CD14-positive monocyte (primary cell): ENCODE results near the gene CDCP2. TPM values are rescaled to one million over a fixed set of nuclear protein-coding genes. Genes with fewer than 3 reads are reported as not detected.

Source experiments
- DNase-seq, 3 donors: peaks; one replicate each; pipeline ENCODE4 v3.0.0-alpha.2; 2011 to 2022
- H2AFZ ChIP-seq: 2 replicates; pipeline ENCODE4 v1.6.0; 2012; ENCODE audit warnings: mild to moderate bottlenecking, low read depth, low read length, inconsistent platforms; ENCODE audit not compliant: insufficient read depth, poor library complexity, severe bottlenecking
- H3K27ac ChIP-seq, 2 donors: 1 replicate in 1 of 2; 2 replicates in 1 of 2; pipeline ENCODE4 v1.5.1; 2012 to 2013; ENCODE audit warnings: low read length in 2 of 2, control low read depth in 1 of 2, inconsistent platforms in 1 of 2, low read depth in 1 of 2, mild to moderate bottlenecking in 1 of 2
- H3K27me3 ChIP-seq, 2 donors: one replicate each; pipeline versions ENCODE4 v1.6.0 to v1.6.1; 2011 to 2013; ENCODE audit warnings: low read length in 2 of 2; ENCODE audit not compliant: control insufficient read depth in 2 of 2, insufficient read depth in 2 of 2
- H3K36me3 ChIP-seq, 2 donors: replicated peaks in 1 of 2; 1 replicate in 1 of 2; 2 replicates in 1 of 2; pipeline versions ENCODE4 v1.5.1 to v1.6.1; 2012 to 2013; ENCODE audit warnings: low read length in 2 of 2, control low read depth in 1 of 2, inconsistent platforms in 1 of 2, mild to moderate bottlenecking in 1 of 2; ENCODE audit not compliant: insufficient read depth in 2 of 2, control insufficient read depth in 1 of 2
- H3K4me1 ChIP-seq, 2 donors: 1 replicate in 1 of 2; 2 replicates in 1 of 2; pipeline versions ENCODE4 v1.5.1 to v1.6.1; 2012 to 2013; ENCODE audit warnings: low read length in 2 of 2, control low read depth in 1 of 2, inconsistent platforms in 1 of 2, mild to moderate bottlenecking in 1 of 2, moderate library complexity in 1 of 2; ENCODE audit not compliant: insufficient read depth in 2 of 2, control insufficient read depth in 1 of 2
- H3K4me2 ChIP-seq: replicated peaks from 2 replicates; pipeline ENCODE3; 2012; ENCODE audit warnings: low read length, moderate library complexity, mild to moderate bottlenecking; ENCODE audit not compliant: poor library complexity, severe bottlenecking; ENCODE audit errors: extremely low read depth
- H3K4me3 ChIP-seq, 3 experiments: fragments of 200-600 bp in 1 of 3; sonication (generic) in 1 of 3; replicated peaks in 1 of 3; 1 replicate in 2 of 3; 2 replicates in 1 of 3; pipeline ENCODE4 v1.5.1; 2011 to 2013; ENCODE audit warnings: low read length in 3 of 3, mild to moderate bottlenecking in 3 of 3, control low read depth in 2 of 3, low read depth in 2 of 3, inconsistent platforms in 1 of 3, moderate library complexity in 1 of 3
- H3K79me2 ChIP-seq: 2 replicates; pipeline ENCODE4 v1.6.0; 2012; ENCODE audit warnings: mild to moderate bottlenecking, control low read depth, inconsistent platforms, low read length, moderate library complexity; ENCODE audit not compliant: insufficient read depth
- H3K9ac ChIP-seq: 2 replicates; pipeline ENCODE4 v1.6.0; 2017; ENCODE audit warnings: low read length, mild to moderate bottlenecking; ENCODE audit not compliant: insufficient read depth, poor library complexity, severe bottlenecking
- H3K9me3 ChIP-seq, 2 donors: replicated peaks in 1 of 2; 1 replicate in 1 of 2; 2 replicates in 1 of 2; pipeline versions ENCODE4 v1.5.1 to v1.6.1; 2012 to 2013; ENCODE audit warnings: low read length in 2 of 2, control low read depth in 1 of 2; ENCODE audit not compliant: control insufficient read depth in 1 of 2, insufficient read depth in 1 of 2
- H4K20me1 ChIP-seq: 2 replicates; pipeline ENCODE4 v1.6.0; 2012; ENCODE audit warnings: mild to moderate bottlenecking, low read length, control low read depth, moderate library complexity; ENCODE audit not compliant: insufficient read depth
- H3K27ac Mint-ChIP-seq, 7 donors: one replicate each; pipeline ENCODE4 v1.8.0; 2020; ENCODE audit warnings: mild to moderate bottlenecking in 7 of 7, mixed read lengths in 7 of 7, moderate library complexity in 6 of 7, inconsistent platforms in 2 of 7
- H3K27me3 Mint-ChIP-seq, 3 donors: one replicate each; pipeline ENCODE4 v1.8.0; 2021 to 2022; ENCODE audit warnings: low read depth in 3 of 3, mild to moderate bottlenecking in 3 of 3, mixed read lengths in 3 of 3, moderate library complexity in 3 of 3, inconsistent platforms in 1 of 3
- H3K36me3 Mint-ChIP-seq, 2 donors: one replicate each; pipeline ENCODE4 v1.8.0; 2020; ENCODE audit warnings: mixed read lengths in 2 of 2, inconsistent platforms in 1 of 2, mild to moderate bottlenecking in 1 of 2
- H3K4me1 Mint-ChIP-seq: one replicate; pipeline ENCODE4 v1.8.0; 2020; ENCODE audit warnings: mild to moderate bottlenecking, mixed read lengths
- H3K4me3 Mint-ChIP-seq, 2 donors: one replicate each; pipeline ENCODE4 v1.8.0; 2020; ENCODE audit warnings: mild to moderate bottlenecking in 2 of 2, mixed read lengths in 2 of 2, moderate library complexity in 1 of 2
- H3K9me3 Mint-ChIP-seq, 7 donors: one replicate each; pipeline ENCODE4 v1.8.0; 2020 to 2022; ENCODE audit warnings: mixed read lengths in 7 of 7, mild to moderate bottlenecking in 6 of 7, moderate library complexity in 6 of 7, inconsistent platforms in 2 of 7
- WGBS: methylation state at CpG from one replicate; pipeline ENCODE4 v1.1.5; 2013; ENCODE audit warnings: missing lambda C conversion rate; ENCODE audit not compliant: insufficient coverage; 5-methylcytosine and 5-hydroxymethylcytosine counted together
- intact Hi-C, 2 donors: fragments of 100-400 bp; cut with micrococcal nuclease; formaldehyde crosslinking; loops; one replicate each; pipeline versions ENCODE4 v1.15.0 to v1.15.1; 2023
- polyA plus RNA-seq, 3 donors: library from polyadenylated mRNA; depleted of rRNA in 1 of 3; unstranded in 2 of 3; stranded (reverse) in 1 of 3; fragments of 300-500 nt in 2 of 3; fragments of >200 nt in 1 of 3; fragmentation: Illumina TruSeq in 2 of 3; gene quantifications; 1 replicate in 2 of 3; 2 replicates in 1 of 3; pipeline ENCODE4 v1.2.3, GENCODE V29; 2012 to 2021
- TF ChIP-seq, protein P1 (sequence below): fragments of 200-600 bp; IDR thresholded peaks from one replicate; pipeline ENCODE4 v1.8.0; 2022; ENCODE audit warnings: antibody characterized with exemption, mild to moderate bottlenecking

CDCP2 gene
- polyA plus RNA-seq, 3 donors = 0.09 TPM; not detected in 2

GRCh38 chr1:54142146-54142900, 10.5 kb downstream of the CDCP2 start:
- Histone ChIP-seq H3K4me3 (no peak overlapping the region), H4K20me1 (no peaks in the 10 kb centered on the region), H3K79me2 (no peaks in the 10 kb centered on the region), H3K9me3 (no peaks in the 10 kb centered on the region), H2AFZ (no peak overlapping the region), H3K4me1 (no peaks in the 10 kb centered on the region), H3K4me2 (no peak overlapping the region), H3K9ac (no peak overlapping the region), H3K27me3 (no peaks in the 10 kb centered on the region), H3K27ac (no peak overlapping the region), H3K36me3 (no peaks in the 10 kb centered on the region)
- no peaks in the 10 kb centered on the region for H3K36me3 Mint-ChIP-seq
- no peaks in the 10 kb centered on the region for H3K4me1 Mint-ChIP-seq
- no peak for DNase-seq
- H3K27ac Mint-ChIP-seq = no peak overlapping the region
- intact Hi-C loops = no loop called here
- 80% methylated on average over 5 of the region's 9 CpGs for WGBS
- H3K9me3 Mint-ChIP-seq = peaks cover 0 to 3% (median 0%) of the 10 kb centered on the region in 7 donors
- H3K4me3 Mint-ChIP-seq = no peak overlapping the region
- peaks cover 0 to 2% (median 0%) of the 10 kb centered on the region in 3 donors for H3K27me3 Mint-ChIP-seq
- TF ChIP-seq, protein P1, sequence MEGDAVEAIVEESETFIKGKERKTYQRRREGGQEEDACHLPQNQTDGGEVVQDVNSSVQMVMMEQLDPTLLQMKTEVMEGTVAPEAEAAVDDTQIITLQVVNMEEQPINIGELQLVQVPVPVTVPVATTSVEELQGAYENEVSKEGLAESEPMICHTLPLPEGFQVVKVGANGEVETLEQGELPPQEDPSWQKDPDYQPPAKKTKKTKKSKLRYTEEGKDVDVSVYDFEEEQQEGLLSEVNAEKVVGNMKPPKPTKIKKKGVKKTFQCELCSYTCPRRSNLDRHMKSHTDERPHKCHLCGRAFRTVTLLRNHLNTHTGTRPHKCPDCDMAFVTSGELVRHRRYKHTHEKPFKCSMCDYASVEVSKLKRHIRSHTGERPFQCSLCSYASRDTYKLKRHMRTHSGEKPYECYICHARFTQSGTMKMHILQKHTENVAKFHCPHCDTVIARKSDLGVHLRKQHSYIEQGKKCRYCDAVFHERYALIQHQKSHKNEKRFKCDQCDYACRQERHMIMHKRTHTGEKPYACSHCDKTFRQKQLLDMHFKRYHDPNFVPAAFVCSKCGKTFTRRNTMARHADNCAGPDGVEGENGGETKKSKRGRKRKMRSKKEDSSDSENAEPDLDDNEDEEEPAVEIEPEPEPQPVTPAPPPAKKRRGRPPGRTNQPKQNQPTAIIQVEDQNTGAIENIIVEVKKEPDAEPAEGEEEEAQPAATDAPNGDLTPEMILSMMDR = no peak

DNA sequence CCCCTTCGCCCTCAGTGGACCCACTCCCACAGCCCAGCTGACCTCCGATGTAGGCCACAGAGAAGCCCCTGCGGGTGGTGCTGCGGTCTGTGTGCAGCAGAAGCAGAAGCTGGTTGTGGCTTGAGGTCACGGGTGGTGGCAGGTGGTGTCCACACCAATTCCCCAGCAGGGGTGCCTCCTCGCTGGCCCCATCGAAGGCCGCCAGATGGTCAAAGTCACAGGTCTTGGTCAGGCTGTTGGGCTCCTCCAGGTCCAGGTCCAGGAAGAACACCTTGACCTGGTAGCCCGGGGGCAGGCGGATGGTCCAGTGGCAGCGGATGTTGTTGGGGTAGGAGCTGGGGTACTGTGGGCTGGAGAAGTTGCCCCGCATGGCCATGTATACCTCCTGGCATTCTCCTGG, 13.1 kb downstream of the CDCP2 start:
- peaks cover 0 to 3% (median 0%) of the 10 kb centered on the region in 7 donors for H3K9me3 Mint-ChIP-seq
- Histone ChIP-seq H4K20me1 (no peaks in the 10 kb centered on the region), H3K27ac (no peak overlapping the region), H3K4me1 (no peaks in the 10 kb centered on the region), H3K79me2 (no peaks in the 10 kb centered on the region), H3K4me2 (no peak overlapping the region), H3K4me3 (no peak overlapping the region), H3K9me3 (no peaks in the 10 kb centered on the region), H3K9ac (no peak overlapping the region), H2AFZ (no peak overlapping the region), H3K27me3 (no peaks in the 10 kb centered on the region), H3K36me3 (no peaks in the 10 kb centered on the region)
- no peaks in the 10 kb centered on the region for H3K4me1 Mint-ChIP-seq
- TF ChIP-seq, protein P1 = no peak
- no peaks in the 10 kb centered on the region for H3K36me3 Mint-ChIP-seq
- DNase-seq = no peak
- WGBS = over 99% methylated on average over 10 of the region's 12 CpGs
- H3K27me3 Mint-ChIP-seq = peaks cover 0 to 2% (median 1%) of the 10 kb centered on the region in 3 donors
- intact Hi-C loops = no loop called here
- no peak overlapping the region for H3K27ac Mint-ChIP-seq
- no peak overlapping the region for H3K4me3 Mint-ChIP-seq
